Astrocyte of the spinal cord (primary cell): ENCODE data around the gene CMTM7.
"Not testable (repeated sequence)": the region's sequence is repeated elsewhere in the genome, so short reads cannot be mapped to it uniquely, and the experiment has no call there.

Experiments used
- DNase-seq: peaks from one replicate; pipeline ENCODE4 v3.0.0; 2011; ENCODE audit warnings: low read depth, low spot score
- H3K4me3 ChIP-seq: 2 replicates; pipeline ENCODE4 v1.5.1; 2011; ENCODE audit warnings: low read depth, mild to moderate bottlenecking, low read length, moderate library complexity
- CTCF ChIP-seq: IDR thresholded peaks from 2 replicates; pipeline ENCODE4 v1.5.1; 2012; ENCODE audit warnings: low read depth, mild to moderate bottlenecking, low read length, inconsistent platforms
- in situ Hi-C: cut with HindIII; loops from 2 replicates; pipeline ENCODE4 v1.10.0; 2017; ENCODE audit warnings: low sequenced_read_pairs

Gene CMTM7

GRCh38 chr3:32436816-32437189, 45.1 kb downstream of the CMTM7 start:
- TF ChIP-seq CTCF = no peak
- no peak overlapping the region for H3K4me3 ChIP-seq
- in situ Hi-C loops = no loop called here
- DNase-seq = no peak

GRCh38 chr3:32437896-32438295, 46.2 kb downstream of the CMTM7 start:
- in situ Hi-C loops = no loop called here
- no peak for DNase-seq

GRCh38 chr3:32438596-32439344, 47.1 kb downstream of the CMTM7 start:
- in situ Hi-C loops = no loop called here
- H3K4me3 ChIP-seq = no peak overlapping the region
- no peak for TF ChIP-seq CTCF
- DNase-seq = no peak

More at GRCh38 chr3:32437896-32438295, 46.2 kb downstream of the CMTM7 start:
- no peak for TF ChIP-seq CTCF
- H3K4me3 ChIP-seq = no peak overlapping the region

GRCh38 chr3:32439421-32439820, 47.8 kb downstream of the CMTM7 start:
- DNase-seq, in situ Hi-C loops, H3K4me3 ChIP-seq: not testable (repeated sequence)

- in situ Hi-C loops = no loop called here
- H3K4me3 ChIP-seq = no peak overlapping the region
- no peak for TF ChIP-seq CTCF
- no peak for DNase-seq
Measured at GRCh38 chr3:32440611-32441350, 49.1 kb downstream of the CMTM7 start.

- in situ Hi-C loops = no loop called here
- no peak for DNase-seq
- no peak for TF ChIP-seq CTCF
- H3K4me3 ChIP-seq = no peak overlapping the region
Measured at GRCh38 chr3:32442766-32443165, 51.1 kb downstream of the CMTM7 start.

- TF ChIP-seq CTCF = no peak
- in situ Hi-C loops = no loop called here
- DNase-seq = peak; percentile 65
- no peak overlapping the region for H3K4me3 ChIP-seq
Measured at GRCh38 chr3:32443478-32443877, 51.8 kb downstream of the CMTM7 start.
